GM20431 (cell line): ENCODE measurements around the gene OR1B1.
"Not testable (repeated sequence)": the region's sequence is repeated elsewhere in the genome, so short reads cannot be mapped to it uniquely, and the experiment has no call there.

Experiments used
- in situ Hi-C: fragments of 300-500 bp; cut with MseI, MboI; formaldehyde crosslinking; loops from one replicate; pipeline ENCODE4 v1.15.0; 2020; ENCODE audit warnings: low sequenced_read_pairs; ENCODE audit not compliant: unreplicated experiment

OR1B1 gene

DNA sequence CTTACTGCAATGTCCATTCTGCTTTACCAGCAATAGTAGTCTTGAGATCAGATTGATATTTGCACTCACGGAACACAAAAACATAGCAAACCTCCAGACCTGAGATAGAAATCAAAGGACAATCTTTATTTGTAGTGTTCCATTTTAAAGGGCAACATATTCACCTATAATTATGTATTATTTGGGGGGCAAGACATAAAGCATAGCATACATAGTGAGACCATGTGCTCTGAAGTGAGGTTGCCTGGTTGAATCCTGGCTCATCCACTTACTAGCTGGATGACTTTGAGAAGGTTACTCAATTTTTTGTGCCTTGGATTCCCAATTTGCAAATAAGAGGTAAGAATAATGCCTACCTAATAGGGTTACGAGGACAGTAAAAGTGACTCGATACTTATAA is at the start of gene OR1B1:
Gene OR1B1, minus strand, starts transcription at position 101 of the 400 bp plus-strand sequence.
- in situ Hi-C loops, result no loop called here

DNA sequence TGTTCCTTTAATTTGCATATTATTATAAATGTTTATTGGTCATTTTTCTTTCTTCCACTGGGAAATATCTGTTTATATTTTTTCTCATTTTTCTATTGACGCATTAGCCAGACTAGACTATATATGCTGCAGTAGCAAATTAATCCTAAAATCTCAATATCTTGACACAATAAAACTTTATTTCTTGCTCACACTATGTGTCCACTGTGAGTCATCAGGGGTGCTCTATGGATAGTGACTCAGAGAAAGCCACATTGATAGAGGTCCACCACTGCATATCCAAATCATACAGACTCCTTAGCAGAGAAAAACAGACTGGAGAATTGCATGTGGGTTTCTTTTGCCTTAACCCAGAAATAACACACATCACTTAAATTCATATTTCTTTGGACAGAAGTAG is 38.3 kb upstream of the OR1B1 start:
- in situ Hi-C loops, result no loop called here

DNA sequence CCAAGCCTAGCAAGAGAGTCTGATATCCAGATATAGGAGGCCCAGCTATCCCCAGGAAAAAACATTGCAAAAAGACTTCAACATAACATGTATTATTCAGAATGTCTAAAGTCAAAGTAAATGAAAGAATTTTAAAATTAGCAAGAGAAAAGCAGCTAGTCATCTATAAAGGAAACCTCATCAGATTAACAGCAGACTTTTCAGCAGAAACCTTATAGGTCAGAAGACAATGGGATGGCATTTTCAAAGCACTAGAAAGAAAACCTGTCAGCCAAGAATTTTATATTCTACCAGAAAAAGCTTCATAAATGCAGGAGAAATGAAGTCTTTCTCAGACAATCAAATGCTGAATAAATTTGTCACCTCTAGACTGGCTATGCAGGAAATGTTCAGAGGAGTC is 27.4 kb upstream of the OR1B1 start:
- in situ Hi-C loops, result loop anchor here (10.0 kb wide), 1 partner anchor 60 kb away; no protein-coding TSS in a partner anchor

DNA sequence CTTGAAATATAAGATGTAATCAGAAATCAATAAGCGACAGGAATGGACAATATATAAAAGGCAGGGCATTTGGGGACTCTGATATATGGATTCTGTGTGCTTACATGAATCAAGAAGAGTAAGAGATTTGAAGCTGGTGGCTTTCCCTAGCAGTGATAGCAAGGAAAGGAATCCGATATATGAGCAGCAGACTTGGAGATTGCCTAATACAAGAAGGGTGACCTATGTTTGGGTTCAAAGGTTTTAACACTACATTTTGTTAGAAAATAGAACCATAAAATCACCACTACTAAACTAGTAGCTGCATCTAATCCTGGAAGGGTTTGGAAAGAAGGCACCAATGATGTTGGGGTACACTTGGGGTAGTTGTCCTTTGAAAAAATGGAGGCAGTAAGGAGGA is 15.1 kb upstream of the OR1B1 start:
- in situ Hi-C loops, result no loop called here

DNA sequence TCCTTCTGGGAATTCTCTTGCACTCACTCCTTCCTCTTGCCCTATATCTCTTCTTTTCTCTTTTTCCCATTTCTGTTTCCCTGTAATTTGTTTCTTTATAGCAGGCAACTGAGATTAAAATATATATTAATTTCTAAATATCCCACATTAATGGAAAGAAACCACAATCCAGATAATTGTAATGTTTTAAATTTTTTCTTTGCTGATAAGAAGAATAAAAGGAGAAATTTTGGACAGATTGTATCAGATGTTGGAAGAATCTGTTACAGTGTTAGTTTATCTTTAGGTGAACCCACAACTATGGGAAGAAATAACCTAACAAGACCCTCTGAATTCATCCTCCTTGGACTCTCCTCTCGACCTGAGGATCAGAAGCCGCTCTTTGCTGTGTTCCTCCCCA is 4.0 kb upstream of the OR1B1 start, which contains the start of gene OR1L1:
Gene OR1L1, plus strand, starts transcription at position 301 of the 400 bp plus-strand sequence. Its CDS starts 0 bp downstream, at position 301.
- in situ Hi-C loops, result no loop called here

DNA sequence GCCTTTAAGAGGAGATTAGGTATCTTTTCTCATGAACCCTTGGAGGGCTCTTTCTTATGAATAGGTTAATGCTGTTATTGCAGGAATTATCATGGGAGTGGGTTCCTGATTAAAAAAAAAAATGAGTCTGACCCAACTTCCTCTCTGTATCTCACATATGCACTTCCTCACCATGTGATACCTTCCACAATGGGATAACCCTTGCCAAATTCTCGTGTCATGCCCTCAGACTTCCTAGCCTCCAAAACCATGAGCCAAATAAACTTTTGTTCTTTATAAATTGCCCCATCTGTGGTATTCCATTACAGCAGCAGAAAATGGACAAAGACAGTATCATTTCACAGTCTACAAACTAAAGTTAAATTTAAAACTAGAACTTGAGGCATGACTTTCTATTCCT is 1.0 kb downstream of the OR1B1 start:
- in situ Hi-C loops, result no loop called here

DNA sequence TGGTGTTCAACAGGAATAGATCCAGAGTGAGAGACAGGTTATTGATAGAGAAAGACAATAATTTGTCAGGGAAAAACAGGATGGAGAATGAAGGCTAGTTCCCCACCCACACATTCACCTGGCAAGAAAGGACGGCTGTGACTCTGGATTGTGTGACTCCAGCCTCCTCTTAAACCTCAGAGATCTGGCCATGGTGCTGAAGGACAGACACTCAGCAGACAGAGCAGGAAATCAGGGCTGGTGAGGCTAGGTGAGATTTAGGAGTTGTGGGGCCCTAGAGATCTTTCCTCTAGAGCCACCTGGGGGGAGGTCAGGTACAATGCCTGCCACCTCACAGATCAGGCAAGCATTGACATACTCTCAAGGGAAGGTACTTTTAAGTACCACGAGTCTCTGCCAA is 15.2 kb downstream of the OR1B1 start:
- in situ Hi-C loops, result no loop called here

DNA sequence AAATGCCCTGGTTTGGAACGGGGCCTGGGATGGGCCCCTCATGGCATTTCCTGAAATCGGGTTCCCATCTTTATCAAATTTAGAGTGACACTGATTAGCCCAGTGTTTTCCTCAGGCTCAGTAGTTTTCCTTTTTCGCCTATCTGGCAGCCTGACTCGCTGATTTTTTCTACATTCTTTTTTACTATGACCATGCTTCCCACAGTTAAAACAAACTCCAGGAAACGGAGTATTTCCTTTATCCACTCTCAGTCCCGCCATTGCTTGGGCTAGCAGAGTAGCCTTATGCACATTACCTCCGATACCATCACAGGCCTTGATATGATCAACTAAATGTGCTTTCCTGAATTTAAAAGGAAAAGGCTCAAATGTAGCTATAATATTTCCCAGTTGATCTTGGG is 37.4 kb downstream of the OR1B1 start:
- in situ Hi-C loops, result loop anchor here (10.0 kb wide), 1 partner anchor 65 kb away; no protein-coding TSS in a partner anchor

DNA sequence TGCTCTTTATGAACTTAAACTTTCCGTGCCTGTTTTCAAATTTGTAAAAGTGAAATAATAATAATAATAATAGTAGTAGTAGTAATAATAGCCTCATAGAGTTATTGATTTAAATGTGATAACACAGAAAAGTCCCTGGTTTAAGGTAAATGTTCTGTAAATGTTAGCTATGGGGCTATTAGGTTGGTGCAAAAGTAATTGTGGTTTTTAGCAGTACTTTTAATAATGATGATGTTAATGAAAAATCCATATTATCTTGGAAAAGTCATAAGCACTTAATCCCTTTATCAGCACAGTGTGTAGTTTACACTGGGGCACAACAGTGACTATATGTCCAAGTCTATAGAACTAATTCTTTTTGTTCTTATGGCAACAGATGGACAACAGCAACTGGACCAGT is 43.1 kb downstream of the OR1B1 start, which contains the start of gene OR1Q1:
Gene OR1Q1, plus strand, starts transcription at position 377 of the 400 bp plus-strand sequence. Its CDS starts 0 bp downstream, at position 377.
- in situ Hi-C loops, result no loop called here

DNA sequence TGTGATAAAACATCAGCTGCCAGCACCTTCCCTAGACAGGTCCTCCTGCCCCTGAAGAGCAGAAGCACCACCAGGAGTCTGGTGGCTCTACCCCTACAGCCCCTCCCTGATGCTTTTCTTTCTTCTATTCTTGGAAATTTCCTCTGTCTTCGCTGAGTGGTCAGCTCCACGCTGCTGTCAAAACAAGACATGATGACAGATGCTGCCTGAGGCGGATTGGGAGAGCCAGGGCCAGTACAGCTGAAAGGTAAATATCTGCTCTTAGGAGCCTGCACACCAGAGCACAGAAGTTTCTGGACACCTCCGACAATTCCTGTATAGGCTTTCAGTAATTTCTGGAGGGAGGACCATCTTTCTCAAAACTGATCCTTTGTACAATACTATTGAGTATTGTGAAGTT is 47.6 kb downstream of the OR1B1 start:
- in situ Hi-C loops, result no loop called here

DNA sequence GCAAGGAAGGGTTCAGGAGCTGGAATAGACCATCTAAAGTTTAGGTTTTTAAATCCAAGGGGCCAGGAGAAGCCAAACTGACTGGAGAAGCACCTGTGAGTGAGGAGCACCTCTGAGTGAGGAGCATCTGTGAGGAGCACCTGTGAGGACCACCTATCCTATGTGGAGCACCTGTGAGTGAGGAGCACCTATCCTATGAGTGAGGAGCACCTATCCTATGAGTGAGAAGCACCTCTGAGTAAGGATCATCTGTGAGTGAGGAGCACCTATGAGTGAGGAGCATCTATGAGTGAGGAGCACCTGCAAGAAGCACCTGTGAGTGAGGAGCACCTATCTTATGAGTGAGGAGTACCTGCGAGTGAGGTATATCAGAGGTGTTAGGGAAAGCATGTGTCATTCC is 50.8 kb downstream of the OR1B1 start:
- in situ Hi-C loops, result no loop called here

DNA sequence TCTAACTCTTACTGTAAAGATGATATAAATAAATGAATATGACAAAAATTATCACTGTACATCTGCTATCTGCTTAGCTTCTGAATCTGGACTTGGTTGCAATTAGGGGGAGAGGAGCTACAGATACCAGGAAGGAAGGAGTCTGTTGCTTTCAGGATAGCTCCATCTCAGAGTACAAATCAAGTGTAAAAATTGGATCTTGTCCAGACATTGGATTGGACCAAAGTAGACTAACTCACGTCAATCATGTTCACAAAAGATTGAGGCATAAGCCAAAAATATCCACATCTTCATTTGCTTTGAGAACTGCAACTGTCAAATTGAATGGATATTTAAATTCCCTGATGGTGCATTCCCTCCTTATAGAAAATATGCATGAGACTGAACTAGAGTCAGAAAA is 51.7 kb downstream of the OR1B1 start:
- in situ Hi-C loops, result no loop called here

DNA sequence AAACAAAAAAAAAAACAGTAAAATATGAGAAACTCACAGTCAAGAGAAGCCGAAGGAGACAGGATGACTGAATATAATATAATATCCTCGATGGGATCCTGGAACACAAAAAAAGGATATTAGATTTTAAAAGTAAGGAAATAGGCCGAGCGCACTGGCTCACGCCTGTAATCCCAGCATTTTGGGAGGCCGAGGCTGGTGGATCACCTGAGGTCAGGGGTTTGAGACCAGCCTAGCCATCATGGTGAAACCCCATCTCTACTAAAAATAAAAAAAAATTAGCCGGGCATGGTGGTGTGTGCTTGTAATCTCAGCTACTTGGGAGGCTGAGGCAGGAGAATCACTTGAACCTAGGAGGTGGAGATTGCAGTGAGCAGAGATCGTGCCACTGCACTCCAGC is 74.1 kb downstream of the OR1B1 start, which contains the start of gene OR1L8:
Gene OR1L8, minus strand, starts transcription at position 101 of the 400 bp plus-strand sequence. CDS start 14,907 bp downstream, outside the sequence.
- in situ Hi-C loops, result not testable (repeated sequence)

DNA sequence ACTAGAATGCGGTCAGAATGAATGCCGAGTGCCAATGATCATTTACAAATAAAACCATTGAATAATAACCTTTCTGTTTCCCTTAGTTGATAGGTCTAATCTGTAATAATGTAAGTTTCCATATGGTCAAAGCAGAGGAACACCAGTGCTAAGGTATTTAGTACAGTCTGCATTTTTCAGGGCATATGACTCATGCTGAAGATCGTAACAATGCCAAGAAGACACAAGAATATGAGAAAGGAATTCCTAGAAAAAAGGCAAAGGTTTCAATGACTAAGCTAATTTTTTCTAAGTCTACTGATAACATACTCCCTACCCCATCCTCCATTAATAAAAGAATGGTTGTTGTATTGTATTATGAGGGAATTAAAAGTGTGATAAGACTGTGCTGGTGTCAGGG is 77.1 kb downstream of the OR1B1 start:
- in situ Hi-C loops, result no loop called here

DNA sequence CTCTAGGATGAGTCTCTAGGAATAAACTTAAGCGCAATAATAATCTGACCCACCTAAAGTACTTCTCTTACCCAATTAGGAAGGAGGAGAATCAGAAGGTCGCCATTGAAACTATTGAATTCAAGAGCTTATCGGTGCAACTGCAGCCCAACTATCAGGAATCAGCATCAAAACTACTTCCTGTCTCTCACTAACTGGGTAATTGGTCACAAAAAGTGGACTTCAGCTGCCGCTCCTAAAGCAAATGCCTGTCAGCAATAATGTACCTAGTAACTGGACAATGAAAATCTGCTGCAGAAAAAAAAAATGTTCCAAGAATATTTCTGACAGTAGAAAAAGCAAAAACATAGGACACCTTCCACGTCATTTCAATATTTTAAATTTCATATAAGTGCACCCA is 77.6 kb downstream of the OR1B1 start:
- in situ Hi-C loops, result no loop called here
